WERI-Rb-1 (cell line): ENCODE results near the gene GRAMD2B.

Source experiments
- DNase-seq: peaks from one replicate; pipeline ENCODE4 v3.0.0-alpha.2; 2020
- H3K27ac ChIP-seq: fragments of 250-450 bp; sonication (Bioruptor Pico); 2 replicates; pipeline ENCODE4 v1.5.1; 2020; ENCODE audit warnings: mild to moderate bottlenecking, moderate library complexity
- H3K27me3 ChIP-seq: fragments of 250-450 bp; sonication (Bioruptor Pico); 2 replicates; pipeline ENCODE4 v1.5.1; 2021; ENCODE audit warnings: mild to moderate bottlenecking, low read depth, moderate library complexity; ENCODE audit not compliant: insufficient read depth, severe bottlenecking
- H3K36me3 ChIP-seq: fragments of 250-450 bp; sonication (Bioruptor Pico); 2 replicates; pipeline ENCODE4 v1.5.1; 2020; ENCODE audit warnings: mild to moderate bottlenecking, moderate library complexity
- H3K4me3 ChIP-seq: 2 replicates; pipeline ENCODE4 v1.5.1; 2011; ENCODE audit warnings: low read depth, mild to moderate bottlenecking, control low read depth, low read length
- H3K9me3 ChIP-seq: fragments of 250-450 bp; sonication (Bioruptor Pico); 2 replicates; pipeline ENCODE4 v1.5.1; 2021; ENCODE audit warnings: mild to moderate bottlenecking, moderate library complexity; ENCODE audit not compliant: severe bottlenecking
- CTCF ChIP-seq: IDR thresholded peaks from 2 replicates; pipeline ENCODE4 v1.5.1; 2011; ENCODE audit warnings: low read depth, mild to moderate bottlenecking, control low read depth, inconsistent platforms, low read length

Gene GRAMD2B

GRCh38 chr5:126383776-126384175 is 39.4 kb upstream of the GRAMD2B start:
- no peak overlapping the region for H3K27ac ChIP-seq
- H3K36me3 ChIP-seq, result no peaks in the 10 kb centered on the region
- no peaks in the 10 kb centered on the region for H3K9me3 ChIP-seq
- H3K27me3 ChIP-seq, result no peaks in the 10 kb centered on the region
- no peak for TF ChIP-seq CTCF
- DNase-seq, result no peak
- H3K4me3 ChIP-seq, result no peak overlapping the region

- H3K4me3 ChIP-seq, result no peak overlapping the region
- no peaks in the 10 kb centered on the region for H3K27me3 ChIP-seq
- H3K9me3 ChIP-seq, result no peaks in the 10 kb centered on the region
- no peak overlapping the region for H3K27ac ChIP-seq
- DNase-seq, result no peak
- H3K36me3 ChIP-seq, result no peaks in the 10 kb centered on the region
- no peak for TF ChIP-seq CTCF
These were observed 38.2 kb upstream of the GRAMD2B start for GRCh38 chr5:126384985-126385384.

GRCh38 chr5:126385524-126386502 is 37.4 kb upstream of the GRAMD2B start:
- Histone ChIP-seq H3K4me3 (no peak overlapping the region), H3K27ac (no peak overlapping the region), H3K9me3 (no peaks in the 10 kb centered on the region), H3K36me3 (no peaks in the 10 kb centered on the region), H3K27me3 (no peaks in the 10 kb centered on the region)
- DNase-seq, result no peak
- TF ChIP-seq CTCF, result no peak

DNA sequence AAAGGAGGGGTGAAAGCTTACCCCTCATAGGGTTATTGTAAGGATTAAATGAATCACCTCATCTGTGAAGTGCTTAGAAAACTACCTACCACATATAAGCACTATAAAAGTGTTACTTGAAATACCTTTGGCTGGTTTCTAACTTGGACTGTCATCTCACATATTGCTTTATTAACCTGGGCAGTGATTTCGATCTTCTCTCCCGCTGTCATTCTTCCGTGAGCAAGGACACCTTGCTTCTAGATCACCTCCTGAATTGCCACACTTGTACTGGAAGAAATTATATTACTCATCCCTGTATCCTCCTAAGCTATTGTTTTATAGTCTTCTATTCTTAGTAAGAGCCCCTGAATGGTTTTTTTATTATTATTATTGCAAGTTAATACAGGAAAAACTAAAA is 34.0 kb upstream of the GRAMD2B start:
- H3K9me3 ChIP-seq, result peaks cover 3% of the 10 kb centered on the region

GRCh38 chr5:126390051-126390450 is 33.2 kb upstream of the GRAMD2B start:
- no peak for DNase-seq
- no peaks in the 10 kb centered on the region for H3K27me3 ChIP-seq
- no peaks in the 10 kb centered on the region for H3K36me3 ChIP-seq
- H3K4me3 ChIP-seq, result no peak overlapping the region
- H3K9me3 ChIP-seq, result peaks cover 3% of the 10 kb centered on the region
- TF ChIP-seq CTCF, result no peak
- H3K27ac ChIP-seq, result no peak overlapping the region

More for the DNA sequence above, 34.0 kb upstream of the GRAMD2B start:
- no peak for DNase-seq
- no peak for TF ChIP-seq CTCF
- no peaks in the 10 kb centered on the region for H3K27me3 ChIP-seq
- no peak overlapping the region for H3K4me3 ChIP-seq
- H3K36me3 ChIP-seq, result no peaks in the 10 kb centered on the region
- H3K27ac ChIP-seq, result no peak overlapping the region
